ENCODE results near the gene ZPR1.
"Not testable (repeated sequence)": the region's sequence is repeated elsewhere in the genome, so short reads cannot be mapped to it uniquely, and the experiment has no call there.

Gene ZPR1

DNA sequence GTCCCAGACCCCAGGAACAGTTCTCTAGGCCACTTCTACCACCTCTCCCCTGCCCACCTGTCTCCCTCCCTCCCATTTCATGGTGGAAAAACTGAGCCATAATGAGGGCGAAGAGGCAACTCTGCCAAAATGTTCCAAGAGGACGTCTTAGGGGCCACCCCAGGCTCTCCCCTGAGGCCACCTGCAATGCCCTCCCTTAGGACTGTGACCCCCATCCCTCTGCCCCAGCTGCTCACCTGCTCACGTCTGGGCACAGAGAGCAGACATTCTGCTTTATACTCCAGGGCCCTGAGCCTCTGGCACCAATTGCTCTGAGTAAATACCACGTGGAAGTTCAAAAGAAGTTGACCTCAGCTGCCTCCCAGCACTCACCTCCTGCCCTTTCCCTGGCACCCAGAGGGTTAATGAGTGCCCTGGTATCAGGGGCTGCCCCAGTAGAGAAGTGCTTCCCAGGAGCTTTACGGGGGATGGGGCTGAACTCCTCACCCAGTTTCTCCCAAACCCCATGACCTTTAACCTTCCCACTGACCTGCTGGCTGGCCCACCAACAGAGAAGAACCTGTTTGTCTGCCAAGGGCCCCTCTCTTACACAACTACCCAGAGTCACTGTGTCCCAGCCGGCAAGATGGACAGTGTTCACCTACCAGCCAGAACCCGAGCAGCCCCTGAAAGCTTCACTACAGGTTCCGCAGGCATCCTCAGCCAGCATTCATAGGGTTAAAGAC lies 4.5 kb upstream of the ZPR1 start:
- no peak for DNase-seq

DNA sequence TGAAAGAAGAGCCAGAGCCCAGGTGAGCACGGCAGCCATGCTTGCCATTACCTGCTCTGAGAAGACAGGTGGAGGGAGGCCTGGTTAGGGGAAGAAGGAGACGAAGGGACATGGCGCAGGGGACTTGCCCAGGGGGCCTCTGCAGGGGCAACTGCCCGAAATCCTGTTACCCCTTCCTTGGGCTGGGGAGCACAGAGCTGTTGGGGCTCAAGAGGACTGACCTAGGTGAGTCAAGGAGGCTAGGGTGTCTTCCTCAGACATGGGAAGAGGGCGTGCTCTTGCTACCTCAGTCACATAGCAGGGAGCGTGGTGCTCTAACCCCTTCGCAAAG lies 4.0 kb upstream of the ZPR1 start, which contains the start of gene APOA5:
Gene APOA5, minus strand, starts transcription at position 67 of the 331 bp plus-strand sequence. Its CDS starts 19 bp downstream, at position 48.
- no peak for DNase-seq

DNA sequence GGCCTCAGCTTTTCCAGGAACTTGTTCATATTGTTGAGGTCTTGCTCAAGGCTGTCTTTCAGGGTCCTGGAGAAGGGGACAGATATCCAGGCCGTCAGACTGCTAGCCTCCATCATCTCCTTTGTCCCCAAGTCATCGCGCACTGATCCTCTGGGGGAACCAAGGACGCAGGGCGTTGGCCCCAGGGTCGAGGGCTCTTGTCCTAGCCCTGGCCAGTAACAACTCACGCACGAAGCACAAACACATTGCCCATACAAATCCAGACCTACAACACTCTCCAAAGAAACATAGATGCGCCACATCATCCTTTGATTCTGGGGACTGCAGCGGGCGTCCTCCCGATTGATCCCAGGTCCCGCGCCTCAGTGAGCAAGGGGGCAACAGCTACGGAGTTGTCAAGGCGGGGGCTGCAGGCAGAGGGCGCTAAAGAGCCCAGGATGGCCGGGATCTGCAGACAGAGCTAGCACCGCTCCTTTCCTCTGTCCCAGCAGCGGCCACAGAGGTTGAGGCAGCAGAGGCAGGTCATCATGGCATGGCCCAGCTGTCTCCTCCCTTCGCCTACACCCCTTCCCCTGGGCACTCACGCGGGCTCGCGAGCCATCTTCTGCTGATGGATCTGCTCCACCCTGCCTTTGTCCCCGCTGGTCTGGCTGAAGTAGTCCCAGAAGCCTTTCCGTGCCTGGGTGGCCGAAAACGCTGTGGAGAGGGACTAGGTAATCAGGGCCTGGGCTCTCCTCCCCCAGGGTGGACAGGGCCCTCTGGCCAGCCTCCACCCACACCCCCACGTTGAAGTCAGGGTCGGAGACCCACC lies 3.4 kb upstream of the ZPR1 start:
- no peak for DNase-seq

DNA sequence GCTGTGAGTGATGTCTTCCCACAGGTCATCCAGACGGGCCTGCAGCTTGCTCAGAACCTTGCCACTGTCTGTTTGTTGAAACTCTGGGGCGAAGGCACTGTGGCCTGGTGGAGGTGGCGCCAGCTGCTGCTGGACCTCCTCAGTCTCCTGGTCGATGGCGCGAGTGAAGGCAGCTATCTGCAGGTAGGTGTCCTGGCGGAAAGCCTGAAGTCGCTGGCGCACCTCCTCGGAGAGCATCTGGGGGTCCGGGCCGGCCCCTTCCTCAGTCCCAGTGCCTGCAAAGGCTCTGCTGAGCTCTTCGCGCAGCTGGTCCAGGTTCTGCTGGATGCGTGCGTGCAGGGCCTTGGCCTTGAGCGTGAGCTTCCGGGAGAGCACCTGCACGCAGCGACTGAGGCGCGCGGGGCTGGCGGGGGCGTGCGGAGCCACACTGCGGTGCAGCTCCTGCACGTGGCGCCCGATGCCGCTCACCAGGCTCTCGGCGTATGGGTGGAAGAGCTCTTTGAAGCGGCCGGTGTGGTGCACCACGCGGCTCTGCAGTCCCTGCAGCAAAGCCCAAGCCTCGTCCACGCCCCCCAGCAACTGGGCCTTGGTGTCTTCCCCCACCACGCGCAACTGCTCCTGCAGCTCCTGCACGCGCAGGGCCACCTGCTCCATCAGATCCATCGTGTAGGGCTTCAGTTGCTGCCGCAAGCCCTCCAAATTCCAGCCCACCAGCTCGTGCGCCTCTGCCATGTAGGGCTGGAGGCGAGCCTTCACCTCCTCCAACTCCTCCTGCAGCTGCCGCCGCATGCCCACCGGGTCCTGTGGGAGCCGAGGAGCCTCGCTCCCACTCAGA lies 2.6 kb upstream of the ZPR1 start:
- DNase-seq, result no peak

DNA sequence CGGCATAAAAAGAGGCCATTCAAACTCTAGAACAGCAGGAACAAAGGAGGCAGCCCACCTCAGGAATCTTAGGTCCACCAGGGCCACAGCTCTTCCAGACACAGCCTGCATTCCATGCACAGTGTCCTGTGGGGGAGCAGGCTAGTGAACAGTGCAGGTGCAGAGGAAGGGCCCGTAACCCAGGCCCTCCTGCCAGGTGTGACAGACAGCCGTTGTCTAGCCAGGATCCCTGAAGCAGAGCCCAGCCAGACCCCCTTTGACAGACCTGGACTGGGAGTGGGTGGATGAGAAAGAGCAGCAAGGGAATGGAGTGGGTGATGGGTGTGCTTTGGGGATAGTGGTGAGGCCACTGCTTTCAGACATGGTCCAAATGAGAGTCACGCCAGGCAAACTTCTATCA lies 1.2 kb upstream of the ZPR1 start:
- DNase-seq, result no peak

DNA sequence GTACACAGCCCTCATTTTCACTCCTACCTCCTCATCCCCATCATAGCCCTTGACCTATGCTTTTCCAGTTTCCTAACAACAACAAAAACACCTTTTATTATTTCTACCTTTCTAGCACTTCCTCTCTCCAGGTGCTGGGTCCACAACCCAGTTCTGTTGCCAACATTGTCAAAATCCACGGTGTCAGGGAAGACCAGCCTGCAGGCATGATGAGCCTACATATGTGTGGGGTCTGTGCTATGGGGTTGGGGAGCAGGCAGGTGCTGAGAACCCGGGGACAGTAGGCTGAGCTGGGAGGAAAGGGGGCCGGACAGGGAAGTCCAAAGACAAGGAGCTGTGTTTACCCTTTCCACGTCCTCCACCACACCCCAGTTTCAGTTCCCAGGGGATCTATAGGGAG lies 711 bp upstream of the ZPR1 start:
- no peak for DNase-seq

DNA sequence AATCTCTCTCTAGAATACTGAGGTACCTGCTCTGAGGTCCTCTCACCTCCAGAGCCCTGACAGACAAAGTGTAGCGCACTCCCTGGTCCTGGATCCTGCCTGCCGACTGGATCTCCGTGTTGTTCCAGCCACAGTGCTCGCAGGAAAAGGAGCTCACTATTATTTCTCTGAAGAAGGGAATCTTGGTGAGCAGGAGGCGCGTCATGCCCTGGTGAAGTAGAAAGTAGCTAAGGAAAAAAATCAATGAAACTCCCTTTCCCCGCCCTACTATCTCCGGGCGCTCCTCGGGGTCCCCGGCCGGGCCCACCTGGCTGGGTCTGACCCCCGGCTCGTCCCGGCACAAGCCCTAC lies 412 bp downstream of the ZPR1 start:
- DNase-seq, result no peak

DNA sequence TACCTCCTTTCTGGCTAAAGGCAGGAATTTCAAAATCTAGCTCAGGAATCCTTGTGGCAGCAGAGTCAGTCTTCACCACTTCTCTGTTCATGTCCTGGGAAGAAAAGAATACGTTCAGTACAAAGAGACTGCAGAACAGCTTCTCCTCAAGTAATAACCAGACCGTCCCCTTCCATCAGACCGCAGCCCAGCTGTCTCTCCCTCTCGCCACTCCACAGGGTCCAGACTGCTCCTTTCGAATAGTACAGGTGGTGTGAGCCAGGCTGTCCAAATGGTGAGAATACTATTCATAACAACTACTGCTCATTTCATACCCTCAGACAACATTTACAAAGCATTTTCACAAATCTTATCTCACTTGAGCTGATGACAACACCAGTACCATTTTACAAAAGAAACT lies 857 bp downstream of the ZPR1 start:
- no peak for DNase-seq

DNA sequence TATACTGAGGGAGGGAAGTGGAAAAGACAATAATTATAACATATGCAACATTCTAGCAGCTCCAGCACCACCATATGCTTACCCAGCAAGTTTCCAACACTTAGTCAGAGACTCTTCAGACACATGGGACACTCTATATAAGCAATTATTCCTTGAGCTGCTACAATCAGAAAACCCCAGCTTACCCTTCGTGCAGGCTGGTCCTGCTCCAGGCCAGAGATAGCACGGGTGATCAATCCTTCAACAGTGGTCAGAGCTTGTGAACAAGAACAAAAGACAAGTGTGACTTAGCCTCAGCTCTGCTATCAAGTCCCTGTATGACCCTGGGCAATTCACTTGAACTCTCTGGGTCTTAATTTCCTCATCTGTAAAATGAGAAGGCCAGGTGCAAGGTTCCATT lies 1.5 kb downstream of the ZPR1 start:
- DNase-seq, result no peak

DNA sequence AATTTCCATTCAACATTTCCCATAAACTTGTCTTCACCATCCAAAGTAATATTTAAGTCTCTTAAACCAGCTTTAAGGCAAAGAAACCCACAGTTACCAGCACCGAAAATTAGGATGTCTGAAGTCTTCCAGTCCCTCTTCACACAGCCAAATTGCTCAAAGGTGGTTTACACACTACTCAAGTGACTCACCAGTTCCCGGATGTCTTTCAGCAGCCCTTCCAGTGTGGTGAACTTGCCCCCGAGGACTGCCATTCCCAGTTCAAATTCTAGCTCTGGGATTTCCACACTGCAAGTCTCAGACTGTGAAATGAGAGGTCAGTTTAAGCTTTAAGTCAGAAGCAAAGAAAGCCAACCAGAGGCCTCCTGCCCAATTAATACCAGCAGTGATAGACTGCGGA lies 5.1 kb downstream of the ZPR1 start:
- no peak for DNase-seq

DNA sequence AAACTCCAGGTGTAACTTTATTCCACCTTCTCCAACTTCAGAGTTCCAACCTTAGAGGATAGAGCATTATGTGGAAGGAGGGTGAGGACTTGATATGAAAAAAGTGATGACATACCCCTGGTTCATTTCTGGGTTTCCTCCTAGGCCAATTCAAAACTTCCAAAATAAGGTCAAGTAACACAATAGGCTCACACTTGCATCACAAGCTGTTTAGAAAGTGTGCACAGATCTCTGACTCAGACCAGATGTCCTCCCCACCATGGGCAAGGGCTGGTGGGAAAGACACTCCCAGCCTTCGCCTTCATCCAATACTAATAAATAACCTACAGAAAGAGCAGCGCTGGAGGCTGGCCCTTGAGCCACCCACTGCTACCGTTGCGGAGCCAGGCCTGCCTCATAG lies 9.3 kb downstream of the ZPR1 start:
- no peak for DNase-seq

DNA sequence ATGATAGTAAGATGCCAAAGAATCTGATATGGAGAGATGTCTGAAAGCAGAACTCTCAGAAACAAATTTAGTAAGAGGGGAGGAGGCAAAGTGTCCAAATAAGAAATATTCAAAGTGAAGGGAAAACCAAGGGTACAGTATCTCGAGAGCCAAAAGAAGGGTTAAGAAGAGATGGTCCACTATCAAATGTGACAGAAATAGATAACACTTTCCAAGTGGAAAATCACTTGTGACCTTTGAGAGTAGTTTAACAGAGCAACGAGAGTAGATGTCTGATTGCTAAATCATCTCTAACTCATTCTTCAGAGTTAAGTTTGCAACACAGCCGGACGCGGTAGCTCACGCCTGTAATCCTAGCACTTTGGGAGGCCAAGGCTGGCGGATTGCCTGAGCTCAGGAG lies 10.8 kb downstream of the ZPR1 start:
- DNase-seq, result no peak

DNA sequence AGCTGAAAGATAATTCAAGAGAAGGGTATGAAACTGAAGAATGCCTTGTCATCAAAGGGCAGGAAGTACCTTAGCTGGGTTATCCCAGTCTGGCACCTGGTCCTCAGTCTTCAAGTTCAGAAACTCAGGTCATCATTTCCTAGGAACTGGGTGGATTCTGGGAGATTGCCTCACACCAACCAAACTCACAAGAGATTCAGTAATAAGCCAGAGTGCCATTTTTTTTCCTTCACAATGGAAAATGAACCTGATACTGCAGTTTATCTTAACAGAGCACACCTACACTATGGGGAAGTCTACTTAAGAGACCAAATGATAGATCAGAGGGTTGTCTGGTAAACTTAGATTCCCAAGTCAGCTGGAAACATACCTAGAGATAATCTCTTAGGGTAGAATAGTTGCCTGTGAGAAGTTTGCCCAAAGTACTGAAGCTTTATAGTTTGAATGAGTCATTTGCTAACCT lies 11.3 kb downstream of the ZPR1 start:
- DNase-seq, result no peak

DNA sequence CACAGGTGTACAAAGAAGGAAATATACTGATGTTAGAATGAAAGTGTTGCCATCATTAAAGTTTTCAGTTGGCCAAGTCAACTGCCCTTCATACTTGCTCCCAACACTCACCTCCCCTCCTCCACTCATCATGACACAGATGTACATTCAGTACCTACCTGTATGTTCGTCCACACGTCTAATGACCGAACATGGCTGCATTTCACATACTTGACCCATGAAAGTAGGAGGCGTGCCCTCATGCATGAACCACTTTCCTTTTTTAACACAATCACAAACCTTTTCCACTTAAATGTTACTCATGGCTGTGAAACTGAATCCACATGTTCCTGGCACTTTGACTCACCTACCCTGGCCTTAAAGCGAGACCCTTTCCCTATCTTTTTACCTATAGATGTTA lies 11.8 kb downstream of the ZPR1 start:
- DNase-seq, result no peak

DNA sequence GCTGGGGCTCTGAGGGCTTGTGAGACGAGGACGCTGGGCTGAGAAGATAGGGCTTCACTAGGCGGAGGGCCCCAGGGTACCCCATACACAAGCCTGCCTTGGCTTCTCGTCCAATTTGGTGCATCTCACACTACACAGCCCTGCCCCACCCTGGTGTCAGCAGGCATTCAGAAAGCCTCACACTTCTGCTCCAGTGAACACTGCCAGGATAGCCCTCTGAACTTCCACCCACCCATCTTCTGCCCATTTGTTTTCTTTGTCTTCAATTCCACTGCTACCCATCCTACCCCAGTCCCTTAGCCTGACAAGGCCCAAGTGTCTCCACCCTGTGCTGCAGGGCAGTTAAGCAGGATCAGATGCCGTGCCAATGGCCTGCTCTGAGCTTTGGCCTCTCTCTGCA lies 13.2 kb downstream of the ZPR1 start:
- no peak for DNase-seq

DNA sequence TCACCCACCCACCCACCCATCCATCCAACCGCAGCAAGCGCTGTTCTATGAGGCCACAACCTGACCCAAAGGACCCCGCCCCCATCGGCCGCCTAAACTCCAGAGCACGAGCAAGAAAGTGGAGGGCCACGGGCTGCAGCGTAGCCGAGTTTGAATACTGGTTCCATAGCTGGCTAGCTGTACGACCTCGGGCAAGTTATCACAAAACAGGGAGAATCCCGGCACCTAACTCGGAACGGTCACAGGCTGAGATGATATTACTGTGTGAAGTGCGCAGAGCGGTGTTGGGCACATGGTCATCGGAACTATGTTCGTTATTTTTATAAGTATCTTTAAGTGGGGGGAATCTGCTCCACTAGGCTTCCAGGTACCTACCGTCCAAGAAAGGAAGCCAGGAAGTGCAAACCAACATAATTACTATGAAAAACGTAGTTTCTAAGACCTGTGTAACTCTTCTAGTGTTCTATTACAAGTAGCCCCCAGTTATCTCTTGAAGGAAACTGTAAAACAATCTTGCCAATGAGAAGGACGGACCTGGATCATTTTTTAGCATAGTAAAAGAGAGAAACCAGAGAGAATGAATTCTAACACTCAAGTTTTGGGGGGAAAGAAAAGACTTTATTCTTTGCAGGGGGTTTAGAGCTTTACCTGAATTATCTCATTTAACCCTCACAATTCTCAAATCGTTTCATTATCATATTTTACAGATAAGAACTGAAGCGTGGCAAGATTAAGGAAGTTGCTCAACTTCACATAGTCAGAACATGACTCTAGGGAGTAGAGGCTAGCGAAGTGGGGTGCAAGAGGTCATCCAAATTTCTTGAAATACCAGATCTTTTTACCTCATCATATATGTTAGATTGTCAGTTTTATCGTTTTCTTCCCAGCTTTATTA lies 14.4 kb downstream of the ZPR1 start:
- peak; percentile 48 for DNase-seq

DNA sequence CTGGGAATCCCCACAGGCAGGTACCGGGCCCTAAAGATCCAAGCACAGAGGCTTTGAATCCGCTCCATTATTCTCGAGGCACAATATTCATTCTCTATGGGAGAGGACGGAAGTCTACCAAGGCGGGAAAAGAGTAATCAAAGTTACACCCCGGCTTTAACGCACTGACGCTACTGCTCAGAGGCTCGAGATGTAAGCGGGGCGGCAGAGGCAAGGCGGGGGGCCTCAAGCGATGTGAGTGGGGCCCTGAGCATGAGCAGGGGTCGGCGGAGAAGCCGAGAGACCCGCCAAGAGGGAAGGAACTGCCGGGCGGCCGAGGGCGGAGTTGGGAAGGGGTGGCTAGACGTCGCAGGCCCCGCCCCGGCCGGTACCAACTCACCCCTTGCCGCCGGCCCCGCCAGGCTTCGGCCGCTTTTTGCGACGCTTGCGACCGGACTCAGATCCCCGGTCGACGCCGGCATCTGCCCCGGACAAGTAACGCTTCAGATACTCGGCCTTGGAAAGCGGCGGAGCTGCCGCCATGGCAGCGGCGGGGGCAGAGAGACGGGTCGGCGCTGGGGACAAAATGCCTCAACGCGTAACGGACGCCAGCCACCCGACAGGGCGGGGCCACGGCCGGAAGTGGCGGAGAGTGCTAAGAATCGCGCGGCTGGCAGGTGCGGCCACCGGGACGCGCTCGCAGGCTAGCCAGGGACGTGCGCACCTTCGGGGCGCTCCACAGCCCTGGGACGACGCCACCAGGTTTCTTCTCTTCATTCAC lies 15.2 kb downstream of the ZPR1 start, which contains the start of gene BUD13:
Gene BUD13, minus strand, starts transcription at position 545 of the 760 bp plus-strand sequence. Its CDS starts 23 bp downstream, at position 522.
- peak; percentile 57 for DNase-seq

DNA sequence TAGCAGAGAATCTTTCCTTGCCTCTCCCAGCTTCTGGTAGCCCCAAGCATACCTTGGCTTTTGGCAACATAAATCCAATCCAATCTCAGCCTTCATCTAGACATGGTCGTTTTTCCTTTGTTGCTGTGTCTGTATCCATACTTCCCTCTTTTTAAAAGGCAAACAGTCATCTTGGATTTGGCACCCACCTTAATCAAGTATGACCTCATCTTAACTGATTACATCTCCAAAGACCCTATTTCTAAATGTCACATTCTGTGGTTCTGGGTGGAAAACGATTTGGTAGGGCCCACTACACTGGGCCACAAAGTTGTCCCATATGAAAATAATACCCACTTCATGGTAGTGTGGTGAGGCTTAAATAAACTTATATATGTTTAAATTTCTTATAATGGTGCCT lies 15.9 kb downstream of the ZPR1 start:
- DNase-seq, result no peak

DNA sequence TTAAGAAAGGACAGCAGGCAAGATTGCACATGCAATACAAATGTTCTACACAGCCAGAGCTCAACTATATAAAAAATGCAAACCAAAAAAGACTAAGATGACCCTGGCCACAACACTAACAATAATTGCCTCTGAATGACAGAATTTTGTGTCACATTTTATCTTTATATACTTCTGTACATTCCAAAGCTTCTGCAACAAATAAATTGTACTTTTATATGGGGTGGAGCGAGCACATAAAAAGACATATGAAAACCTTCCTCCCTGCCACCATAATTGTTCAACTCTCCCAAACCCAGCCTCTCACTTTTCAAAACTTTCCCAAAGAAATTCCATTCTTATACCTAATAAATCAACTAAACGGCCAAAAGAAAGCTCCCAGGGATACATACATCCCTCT lies 25.7 kb downstream of the ZPR1 start:
- DNase-seq, result no peak

DNA sequence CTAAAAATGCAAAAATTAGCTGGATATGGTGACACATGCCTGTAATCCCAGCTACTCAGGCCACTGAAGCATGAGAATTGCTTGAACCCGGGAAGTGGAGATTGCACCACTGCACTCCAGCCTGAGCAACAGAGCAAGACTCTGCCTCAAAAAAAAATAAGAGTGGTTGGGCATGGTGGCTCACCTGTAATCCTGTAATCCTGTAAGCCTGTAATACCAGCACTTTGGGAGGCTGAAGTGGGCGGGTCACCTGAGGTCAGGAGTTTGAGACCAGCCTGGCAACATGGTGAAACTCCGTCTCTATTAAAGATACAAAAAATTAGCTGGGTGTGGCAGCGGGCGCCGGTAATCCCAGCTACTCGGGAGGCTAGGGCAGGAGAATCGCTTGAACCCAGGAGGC lies 31.8 kb downstream of the ZPR1 start:
- not testable (repeated sequence) for DNase-seq

DNA sequence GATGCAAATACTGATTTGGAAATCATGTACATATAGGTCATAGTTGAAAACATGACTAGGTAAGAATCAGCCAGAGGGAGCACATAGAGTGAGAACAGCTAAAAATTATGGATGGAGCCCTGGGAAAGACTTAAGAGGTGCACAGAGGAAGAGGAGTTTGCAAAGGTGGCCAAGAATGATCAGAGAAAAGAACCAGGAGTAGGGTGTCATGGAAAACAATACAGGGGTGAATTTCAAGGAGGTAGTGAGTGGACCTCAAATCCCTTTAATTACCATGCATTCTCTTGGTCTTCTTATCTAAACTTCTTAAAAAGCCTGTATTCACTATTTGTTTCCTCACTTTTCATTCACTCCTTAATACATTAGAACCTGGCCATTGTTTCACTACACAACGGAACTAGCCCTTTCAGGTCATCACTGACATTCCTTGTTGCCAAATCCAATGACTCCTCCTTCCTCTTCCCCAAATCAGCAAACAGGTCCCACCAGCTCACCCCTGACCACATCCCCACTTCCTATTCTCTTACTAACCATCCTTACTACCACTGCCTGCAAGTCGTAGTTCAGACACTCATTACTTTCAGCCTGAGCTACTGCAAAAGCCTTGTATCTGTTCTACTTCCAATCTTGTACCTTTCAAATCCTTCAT lies 37.6 kb downstream of the ZPR1 start:
- DNase-seq, result no peak

All from T1000 (cell line).